ENCODE measurements around the gene PPIE.

The PPIE gene

GRCh38 chr1:39805385-39805784, 66.7 kb downstream of the PPIE start:
- DNase-seq (ENCODE audit: low read depth) = no peak

DNA sequence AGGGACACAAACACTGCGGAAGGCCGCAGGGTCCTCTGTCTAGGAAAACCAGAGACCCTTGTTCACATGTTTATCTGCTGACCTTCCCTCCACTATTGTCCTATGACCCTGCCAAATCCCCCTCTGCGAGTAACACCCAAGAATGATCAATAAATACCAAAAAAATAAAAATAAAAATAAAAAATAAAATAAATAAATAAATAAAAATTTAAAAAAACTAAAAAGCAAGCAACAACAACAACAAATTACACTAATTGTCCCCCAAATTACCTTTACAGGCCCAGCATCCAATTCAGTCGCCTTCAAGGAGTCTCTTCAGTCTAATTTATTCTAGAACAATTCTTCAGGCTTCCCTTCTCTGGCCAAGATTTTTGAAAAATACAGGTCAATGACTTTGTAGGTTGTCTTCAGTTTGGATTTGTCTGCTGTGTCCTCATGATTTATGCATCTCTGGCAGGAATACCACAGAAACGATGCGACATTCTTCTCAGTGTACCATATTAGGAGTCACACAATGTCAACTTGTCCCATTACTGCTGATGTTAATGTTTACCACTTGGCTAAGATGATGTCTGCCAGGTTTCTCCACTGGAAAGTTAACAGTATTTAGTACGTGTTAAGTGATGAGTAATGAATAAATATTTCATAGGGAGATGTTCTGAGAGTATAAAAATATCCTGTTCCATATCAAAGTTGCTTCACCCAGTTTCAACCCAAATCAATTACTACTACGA, 70.3 kb downstream of the PPIE start:
- no peak for DNase-seq (ENCODE audit: low read depth)

GRCh38 chr1:39812913-39813312, 74.2 kb downstream of the PPIE start:
- DNase-seq (ENCODE audit: low read depth) = no peak
